Activated naive CD8-positive, alpha-beta T cell (primary cell): ENCODE results near the gene LARP1B.
"Not testable (repeated sequence)": the region's sequence is repeated elsewhere in the genome, so short reads cannot be mapped to it uniquely, and the experiment has no call there.

Source experiments
- H3K27ac Mint-ChIP-seq: one replicate; pipeline ENCODE4 v1.8.0; 2021; ENCODE audit warnings: mixed read lengths
- H3K27me3 Mint-ChIP-seq: one replicate; pipeline ENCODE4 v1.8.0; 2021; ENCODE audit warnings: mixed read lengths
- H3K36me3 Mint-ChIP-seq: one replicate; pipeline ENCODE4 v1.8.0; 2021; ENCODE audit warnings: mixed read lengths
- H3K4me1 Mint-ChIP-seq: one replicate; pipeline ENCODE4 v1.8.0; 2021; ENCODE audit warnings: low read depth, mixed read lengths
- H3K4me3 Mint-ChIP-seq: one replicate; pipeline ENCODE4 v1.8.0; 2021; ENCODE audit warnings: mild to moderate bottlenecking, mixed read lengths
- H3K9me3 Mint-ChIP-seq: one replicate; pipeline ENCODE4 v1.8.0; 2021; ENCODE audit warnings: low read depth, mixed read lengths

LARP1B gene

DNA sequence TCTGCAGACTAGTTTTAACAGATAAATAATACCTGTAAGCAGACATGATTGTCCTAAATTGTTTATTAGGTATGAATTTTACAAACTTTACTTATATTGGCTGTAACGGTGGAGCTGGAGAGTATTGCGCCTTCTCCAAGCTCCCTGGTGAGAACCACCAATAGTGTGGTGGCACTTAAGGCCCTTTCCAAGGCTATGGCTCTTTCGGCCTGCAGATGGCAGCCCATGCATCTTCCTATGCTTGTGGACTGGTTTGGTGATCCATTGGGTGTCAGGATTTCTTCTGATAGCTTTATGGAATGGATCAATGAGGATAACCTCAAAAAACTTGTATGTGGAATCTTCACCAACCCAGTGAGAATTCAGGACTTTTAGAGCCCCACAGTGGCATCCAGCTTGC lies 7.8 kb downstream of the LARP1B start:
- Mint-ChIP-seq H3K27ac (no peak overlapping the region), H3K36me3 (no peaks in the 10 kb centered on the region), H3K4me1 (peaks cover 8% of the 10 kb centered on the region), H3K4me3 (no peak overlapping the region), H3K9me3 (no peaks in the 10 kb centered on the region), H3K27me3 (no peaks in the 10 kb centered on the region)

DNA sequence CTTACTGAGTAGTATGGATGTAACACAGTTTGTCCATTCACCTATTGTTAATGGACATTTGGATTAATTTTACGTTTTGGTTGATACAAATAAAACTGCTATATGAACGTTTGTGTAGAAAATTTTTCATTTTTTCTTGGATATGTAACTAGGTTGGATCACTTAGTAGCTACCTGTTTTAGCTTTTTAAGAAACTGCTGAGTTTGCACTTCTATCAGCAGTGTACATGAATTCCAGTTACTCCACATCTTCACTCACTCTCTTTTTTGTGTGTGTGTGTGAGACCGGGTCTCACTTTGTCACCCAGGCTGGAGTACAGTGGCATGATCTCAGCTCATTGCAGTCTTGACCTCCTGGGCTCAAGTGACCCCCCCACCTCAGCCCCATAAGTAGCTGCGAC lies 15.4 kb downstream of the LARP1B start:
- no peak overlapping the region for H3K27ac Mint-ChIP-seq
- no peaks in the 10 kb centered on the region for H3K4me1 Mint-ChIP-seq
- no peak overlapping the region for H3K4me3 Mint-ChIP-seq
- H3K9me3 Mint-ChIP-seq: no peaks in the 10 kb centered on the region
- H3K27me3 Mint-ChIP-seq: no peaks in the 10 kb centered on the region
- H3K36me3 Mint-ChIP-seq: peaks cover 8% of the 10 kb centered on the region

DNA sequence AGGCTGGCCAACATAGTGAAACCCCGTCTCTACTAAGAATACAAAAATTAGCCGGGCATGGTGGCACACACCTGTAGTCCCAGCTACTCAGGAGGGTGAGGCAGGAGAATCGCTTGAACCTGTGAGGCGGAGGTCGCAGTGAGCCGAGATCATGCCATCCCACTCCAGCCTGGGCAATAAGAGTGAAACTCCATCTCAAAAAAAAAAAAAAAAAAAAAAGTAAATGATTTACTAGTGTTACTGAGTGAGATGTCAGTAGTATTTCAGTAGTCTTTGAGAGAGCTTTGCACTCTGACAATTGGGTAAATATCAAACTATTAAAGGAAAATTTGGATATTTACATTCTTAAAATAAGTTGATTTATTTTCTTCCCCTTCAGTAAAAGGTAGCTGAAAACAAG lies 34.2 kb downstream of the LARP1B start:
- not testable (repeated sequence) for H3K27ac Mint-ChIP-seq, H3K27me3 Mint-ChIP-seq, H3K9me3 Mint-ChIP-seq, H3K4me3 Mint-ChIP-seq, H3K4me1 Mint-ChIP-seq
- H3K36me3 Mint-ChIP-seq: peaks cover 16% of the 10 kb centered on the region

GRCh38 chr4:128107766-128108165 lies 46.7 kb downstream of the LARP1B start:
- H3K4me1 Mint-ChIP-seq: no peaks in the 10 kb centered on the region
- H3K36me3 Mint-ChIP-seq: peaks cover 13% of the 10 kb centered on the region
- H3K27ac Mint-ChIP-seq: no peak overlapping the region

GRCh38 chr4:128123036-128123435 lies 61.9 kb downstream of the LARP1B start:
- Mint-ChIP-seq H3K27me3 (no peaks in the 10 kb centered on the region), H3K4me3 (no peak overlapping the region), H3K9me3 (no peaks in the 10 kb centered on the region), H3K4me1 (no peaks in the 10 kb centered on the region), H3K36me3 (peaks cover 35% of the 10 kb centered on the region), H3K27ac (no peak overlapping the region)

More at GRCh38 chr4:128107766-128108165, 46.7 kb downstream of the LARP1B start:
- H3K9me3 Mint-ChIP-seq: no peaks in the 10 kb centered on the region
- H3K4me3 Mint-ChIP-seq: no peak overlapping the region
- no peaks in the 10 kb centered on the region for H3K27me3 Mint-ChIP-seq

GRCh38 chr4:128130621-128131020 lies 69.5 kb downstream of the LARP1B start:
- H3K4me3 Mint-ChIP-seq: no peak overlapping the region
- H3K4me1 Mint-ChIP-seq: no peaks in the 10 kb centered on the region
- H3K27me3 Mint-ChIP-seq: no peaks in the 10 kb centered on the region
- peaks cover 15% of the 10 kb centered on the region for H3K36me3 Mint-ChIP-seq
- no peak overlapping the region for H3K27ac Mint-ChIP-seq
- no peaks in the 10 kb centered on the region for H3K9me3 Mint-ChIP-seq

DNA sequence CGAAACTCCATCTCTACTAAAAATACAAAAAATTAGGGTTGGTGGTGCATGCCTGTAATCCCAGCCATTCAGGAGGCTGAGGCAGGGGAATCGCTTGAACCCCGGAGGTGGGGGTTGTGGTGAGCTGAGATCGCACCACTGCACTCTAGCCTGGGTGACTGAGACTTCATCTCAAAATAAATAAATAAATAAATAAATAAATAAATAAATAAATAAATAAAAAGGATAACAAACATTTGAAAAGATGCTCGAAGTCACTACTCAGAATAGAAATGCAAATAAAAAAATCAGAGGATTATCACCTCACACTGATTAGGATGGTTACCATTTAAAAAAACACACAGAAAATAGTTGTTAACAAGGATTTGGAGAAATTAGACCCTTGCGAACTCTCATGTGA lies 73.8 kb downstream of the LARP1B start:
- H3K4me1 Mint-ChIP-seq: no peaks in the 10 kb centered on the region

DNA sequence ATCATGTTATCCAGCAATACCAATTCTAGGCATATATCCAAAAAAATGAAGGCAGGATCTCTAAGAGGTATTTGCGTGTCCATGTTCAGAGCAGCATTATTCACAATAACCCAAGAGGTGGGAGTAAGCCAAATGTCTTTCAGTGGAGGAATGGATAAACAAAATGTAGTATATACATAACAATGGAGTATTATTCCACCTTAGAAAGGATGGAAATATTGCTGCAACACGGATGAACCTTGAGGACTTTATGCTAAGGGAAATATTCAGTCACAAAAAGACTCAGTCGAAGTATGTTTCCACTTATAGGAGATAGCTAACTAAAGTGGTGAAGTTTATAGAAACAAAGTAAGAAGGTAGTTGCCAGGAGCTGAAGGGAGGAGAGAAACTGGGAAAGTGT lies 74.3 kb downstream of the LARP1B start:
- H3K4me3 Mint-ChIP-seq: no peak overlapping the region
- no peaks in the 10 kb centered on the region for H3K4me1 Mint-ChIP-seq
- H3K27ac Mint-ChIP-seq: no peak overlapping the region
- H3K36me3 Mint-ChIP-seq: peaks cover 5% of the 10 kb centered on the region
- no peaks in the 10 kb centered on the region for H3K9me3 Mint-ChIP-seq
- no peaks in the 10 kb centered on the region for H3K27me3 Mint-ChIP-seq

More for the DNA sequence above, 73.8 kb downstream of the LARP1B start:
- no peaks in the 10 kb centered on the region for H3K27me3 Mint-ChIP-seq
- no peaks in the 10 kb centered on the region for H3K9me3 Mint-ChIP-seq
- H3K36me3 Mint-ChIP-seq: peaks cover 3% of the 10 kb centered on the region
- H3K4me3 Mint-ChIP-seq: no peak overlapping the region
- no peak overlapping the region for H3K27ac Mint-ChIP-seq

DNA sequence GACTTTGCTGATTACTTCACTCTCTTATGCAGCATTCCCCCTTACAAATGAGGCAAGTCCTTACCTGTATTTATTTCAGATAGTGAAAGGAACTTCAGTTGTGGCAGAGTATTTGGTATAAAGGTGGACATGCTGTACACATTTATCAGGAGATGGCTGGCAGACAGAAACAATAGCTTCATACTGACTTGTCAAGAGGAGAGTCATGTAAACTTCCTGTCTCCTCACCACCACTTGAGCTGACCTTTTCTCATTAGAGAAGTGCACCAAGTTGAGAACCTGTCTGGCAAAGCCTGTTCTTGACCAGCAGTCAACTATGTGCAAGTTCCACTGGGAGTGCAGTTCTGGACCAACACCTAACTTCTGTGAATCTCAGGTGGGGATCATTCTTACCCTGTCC lies 80.8 kb downstream of the LARP1B start:
- Mint-ChIP-seq H3K27me3 (no peaks in the 10 kb centered on the region), H3K4me1 (no peaks in the 10 kb centered on the region), H3K9me3 (peaks cover 18% of the 10 kb centered on the region), H3K27ac (no peak overlapping the region), H3K4me3 (no peak overlapping the region), H3K36me3 (peaks cover 30% of the 10 kb centered on the region)

DNA sequence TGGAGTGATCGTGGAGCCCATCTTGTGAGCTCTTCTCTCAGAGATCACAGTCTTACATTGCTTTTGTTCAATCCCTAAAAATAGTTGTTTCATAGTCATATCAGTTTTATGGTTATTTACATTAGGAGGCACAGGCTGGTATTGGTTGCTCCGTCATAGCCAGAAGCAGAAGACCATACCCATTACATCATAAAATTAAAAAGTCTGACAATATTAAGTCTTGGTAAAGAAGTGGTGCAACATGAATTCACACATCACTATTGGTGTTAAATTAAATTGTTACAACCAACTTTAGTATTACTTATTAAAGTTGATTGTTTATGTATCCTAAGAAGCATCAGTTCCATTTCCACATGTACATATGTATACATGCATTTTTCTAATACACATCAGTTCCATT lies 84.6 kb downstream of the LARP1B start:
- H3K27ac Mint-ChIP-seq: no peak overlapping the region
- H3K9me3 Mint-ChIP-seq: peaks cover 18% of the 10 kb centered on the region
- peaks cover 29% of the 10 kb centered on the region for H3K36me3 Mint-ChIP-seq
- H3K27me3 Mint-ChIP-seq: no peaks in the 10 kb centered on the region
- no peaks in the 10 kb centered on the region for H3K4me1 Mint-ChIP-seq
- H3K4me3 Mint-ChIP-seq: no peak overlapping the region

DNA sequence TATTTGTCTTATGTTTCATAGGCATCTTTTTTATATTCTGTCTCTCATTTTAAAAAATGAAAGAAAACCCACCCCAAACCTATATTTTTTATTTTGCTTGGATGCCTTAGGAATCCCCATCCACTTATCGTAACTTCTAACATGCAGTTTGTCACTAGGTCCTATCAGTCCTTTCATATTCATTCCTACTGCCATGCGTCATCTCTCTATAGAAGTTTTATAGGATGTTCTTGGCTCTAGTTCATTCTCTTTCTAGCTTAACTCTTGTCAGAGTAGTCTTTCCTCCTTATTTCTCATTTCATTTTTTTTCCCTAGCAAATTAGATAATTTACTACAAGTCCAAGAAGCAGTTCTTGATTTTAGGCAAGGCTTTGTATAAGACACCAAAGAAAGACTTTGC lies 92.7 kb downstream of the LARP1B start:
- Mint-ChIP-seq H3K27me3 (no peaks in the 10 kb centered on the region), H3K36me3 (peaks cover 12% of the 10 kb centered on the region), H3K27ac (no peak overlapping the region), H3K4me1 (no peaks in the 10 kb centered on the region), H3K4me3 (no peak overlapping the region), H3K9me3 (peaks cover 3% of the 10 kb centered on the region)

DNA sequence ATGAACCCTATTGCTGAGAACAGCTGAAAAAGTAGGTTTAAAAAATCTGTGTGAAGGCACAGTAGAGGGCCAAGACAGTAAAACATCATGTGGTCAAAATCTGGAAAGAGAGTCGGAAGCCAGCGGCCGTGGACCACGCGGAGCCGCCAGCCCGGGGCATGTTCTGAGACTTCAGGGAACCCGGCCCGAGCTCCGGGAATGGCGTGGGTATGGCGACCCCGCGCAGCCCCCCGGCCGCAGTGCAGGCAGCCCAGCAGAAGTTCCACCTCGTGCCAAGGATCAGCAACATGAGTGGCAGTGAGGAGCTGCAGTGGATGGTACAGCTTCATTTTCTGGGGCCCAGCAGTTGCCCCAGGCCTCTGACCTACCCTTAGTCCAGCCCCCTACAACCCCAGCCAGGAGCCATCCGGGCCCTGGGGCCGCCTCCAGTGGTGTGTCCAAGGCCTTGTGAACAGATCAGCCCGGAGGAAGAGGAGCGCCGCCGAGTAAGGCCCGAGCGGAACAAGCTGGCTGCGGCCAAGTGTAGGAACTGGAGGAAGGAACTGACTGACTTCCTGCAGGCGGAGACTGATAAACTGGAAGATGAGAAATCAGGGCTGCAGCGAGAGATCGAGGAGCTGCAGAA lies 94.2 kb downstream of the LARP1B start:
- Mint-ChIP-seq H3K9me3 (peaks cover 3% of the 10 kb centered on the region), H3K4me1 (no peaks in the 10 kb centered on the region), H3K27me3 (no peaks in the 10 kb centered on the region), H3K36me3 (peaks cover 10% of the 10 kb centered on the region), H3K27ac (no peak overlapping the region), H3K4me3 (no peak overlapping the region)

DNA sequence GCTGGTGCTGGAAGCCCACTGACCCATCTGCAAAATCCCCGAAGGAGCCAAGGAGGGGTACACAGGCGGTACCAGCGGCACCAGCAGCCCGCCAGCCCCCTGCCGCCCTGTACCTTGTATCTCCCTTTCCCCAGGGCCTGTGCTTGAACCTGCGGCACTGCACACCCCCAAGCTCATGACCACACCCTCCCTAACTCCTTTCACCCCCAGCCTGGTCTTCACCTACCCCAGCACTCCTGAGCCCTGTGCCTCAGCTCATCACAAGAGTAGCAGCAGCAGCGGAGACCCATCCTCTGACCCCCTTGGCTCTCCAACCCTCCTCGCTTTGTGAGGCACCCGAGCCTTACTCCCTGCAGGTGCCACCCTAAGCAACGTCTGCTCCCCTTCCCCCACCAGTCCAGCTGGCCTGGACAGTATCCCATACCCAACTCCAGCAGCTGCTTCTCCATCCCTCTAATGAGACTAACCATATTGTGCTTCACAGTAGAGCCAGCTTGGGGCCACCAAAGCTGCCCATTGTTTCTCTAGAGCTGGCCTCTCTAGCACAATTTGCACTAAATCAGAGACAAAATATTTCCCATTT lies 94.9 kb downstream of the LARP1B start:
- Mint-ChIP-seq H3K36me3 (peaks cover 10% of the 10 kb centered on the region), H3K9me3 (peaks cover 3% of the 10 kb centered on the region), H3K27ac (no peak overlapping the region), H3K27me3 (no peaks in the 10 kb centered on the region), H3K4me1 (no peaks in the 10 kb centered on the region), H3K4me3 (no peak overlapping the region)

DNA sequence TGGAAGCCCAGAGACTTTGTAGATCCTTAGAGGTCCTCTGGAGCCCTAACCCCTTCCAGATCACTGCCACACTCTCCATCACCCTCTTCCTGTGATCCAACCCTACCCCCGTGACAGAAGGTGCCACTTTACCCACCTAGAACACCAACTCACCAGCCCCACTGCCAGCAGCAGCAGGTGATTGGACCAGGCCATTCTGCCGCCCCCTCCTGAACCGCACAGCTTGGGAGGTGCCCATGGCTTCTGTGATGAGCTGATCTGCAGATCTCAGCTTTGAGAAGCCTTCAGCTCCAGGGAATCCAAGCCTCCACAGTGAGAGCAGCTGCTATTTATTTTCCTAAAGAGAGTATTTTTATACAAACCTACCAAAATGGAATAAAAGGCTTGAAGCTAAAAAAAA lies 95.4 kb downstream of the LARP1B start:
- not testable (repeated sequence) for H3K9me3 Mint-ChIP-seq, H3K27ac Mint-ChIP-seq, H3K4me3 Mint-ChIP-seq

GRCh38 chr4:128158894-128159293 lies 97.8 kb downstream of the LARP1B start:
- H3K4me1 Mint-ChIP-seq: no peaks in the 10 kb centered on the region
- H3K4me3 Mint-ChIP-seq: no peak overlapping the region
- H3K36me3 Mint-ChIP-seq: peaks cover 9% of the 10 kb centered on the region
- H3K27me3 Mint-ChIP-seq: no peaks in the 10 kb centered on the region
- H3K27ac Mint-ChIP-seq: no peak overlapping the region
- peaks cover 3% of the 10 kb centered on the region for H3K9me3 Mint-ChIP-seq

More for the DNA sequence above, 95.4 kb downstream of the LARP1B start:
- not testable (repeated sequence) for H3K4me1 Mint-ChIP-seq, H3K27me3 Mint-ChIP-seq, H3K36me3 Mint-ChIP-seq

DNA sequence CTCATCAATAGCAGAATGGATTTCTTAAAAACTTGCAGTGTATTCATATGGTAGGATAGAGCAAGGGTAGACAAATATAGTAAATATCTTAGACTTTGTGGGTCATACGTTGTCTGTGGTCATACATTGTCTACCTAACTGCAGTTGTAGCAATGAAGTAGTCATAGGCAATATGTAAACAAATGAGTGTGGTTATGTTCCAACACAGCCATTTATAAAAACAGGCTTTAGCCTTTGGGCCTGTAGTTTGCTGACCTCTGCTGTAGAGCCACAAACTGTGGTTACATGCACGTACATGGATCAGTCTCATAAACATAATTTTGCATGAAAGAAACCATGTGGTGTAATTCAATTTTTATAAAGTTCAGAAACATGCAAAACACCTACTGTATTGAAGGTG lies 98.9 kb downstream of the LARP1B start:
- Mint-ChIP-seq H3K4me3 (no peak overlapping the region), H3K27me3 (no peaks in the 10 kb centered on the region), H3K36me3 (peaks cover 5% of the 10 kb centered on the region), H3K4me1 (no peaks in the 10 kb centered on the region), H3K27ac (no peak overlapping the region), H3K9me3 (peaks cover 3% of the 10 kb centered on the region)
